Lung (tissue), 12 donors: ENCODE measurements around the gene CHERP. TPM values are rescaled to one million over a fixed set of nuclear protein-coding genes. Genes with fewer than 3 reads are reported as not detected.

Source experiments
- ATAC-seq: fragments of 200-7000 bp; cut with Tn5 transposase; one replicate; pipeline ENCODE4 v1.9.1; 2020; ENCODE audit warnings: moderate number of reproducible peaks; ENCODE audit not compliant: insufficient read depth, low FRiP score
- DNase-seq, 3 donors: peaks; one replicate each; pipeline ENCODE4 v3.0.0-alpha.2; 2013 to 2017
- H3K27ac ChIP-seq, 2 donors: one replicate each; pipeline ENCODE4 v1.5.1; 2013; ENCODE audit warnings: mild to moderate bottlenecking in 2 of 2, moderate library complexity in 2 of 2, control low read depth in 1 of 2, inconsistent platforms in 1 of 2, low read depth in 1 of 2, low read length in 1 of 2
- H3K27me3 ChIP-seq, 3 donors: one replicate each; pipeline ENCODE4 v1.5.1; 2013; ENCODE audit warnings: low read length in 2 of 3; ENCODE audit not compliant: control insufficient read depth in 3 of 3, insufficient read depth in 3 of 3
- H3K36me3 ChIP-seq, 4 donors: one replicate each; pipeline ENCODE4 v1.5.1; 2013; ENCODE audit warnings: low read length in 4 of 4, mild to moderate bottlenecking in 1 of 4, moderate library complexity in 1 of 4; ENCODE audit not compliant: control insufficient read depth in 4 of 4, insufficient read depth in 4 of 4
- H3K4me1 ChIP-seq, 5 donors: one replicate each; pipeline ENCODE4 v1.5.1; 2013; ENCODE audit warnings: low read length in 5 of 5, mild to moderate bottlenecking in 2 of 5, moderate library complexity in 1 of 5; ENCODE audit not compliant: control insufficient read depth in 5 of 5, insufficient read depth in 5 of 5
- H3K4me3 ChIP-seq: one replicate; pipeline ENCODE4 v1.5.1; 2013; ENCODE audit warnings: mild to moderate bottlenecking, control low read depth, moderate library complexity
- H3K9ac ChIP-seq, 2 donors: one replicate each; pipeline ENCODE4 v1.5.1; 2013; ENCODE audit warnings: low read length in 2 of 2, control low read depth in 1 of 2; ENCODE audit not compliant: insufficient read depth in 1 of 2
- H3K9me3 ChIP-seq, 4 donors: one replicate each; pipeline ENCODE4 v1.5.1; 2013; ENCODE audit warnings: low read length in 3 of 4, mild to moderate bottlenecking in 1 of 4, moderate library complexity in 1 of 4; ENCODE audit not compliant: control insufficient read depth in 4 of 4, insufficient read depth in 3 of 4
- WGBS, 2 donors: extraction: QIAGEN DNeasy Blood & Tissue Kit; methylation state at CpG; one replicate each; pipeline ENCODE4 v1.1.7; 2013; 5-methylcytosine and 5-hydroxymethylcytosine counted together
- polyA plus RNA-seq, 2 donors: library from polyadenylated mRNA; stranded (reverse); fragments of 200-250 nt; gene quantifications; one replicate each; pipeline ENCODE4 v1.2.1, GENCODE V29; 2013
- total RNA-seq, 2 donors: library from RNA; depleted of rRNA in 1 of 2; stranded (reverse); fragments of >200 nt in 1 of 2; gene quantifications; one replicate each; pipeline ENCODE4 v1.2.1, GENCODE V29; 2014 to 2021
- TF ChIP-seq, protein P1 (sequence below): IDR thresholded peaks from 2 replicates; pipeline ENCODE4 v1.5.1; 2012; ENCODE audit warnings: mild to moderate bottlenecking; ENCODE audit errors: control extremely low read depth, extremely low read depth
- donor health status: control.
- donor health status: control.
- donor health status: Bipolar disorder and iron deficiency.
- donor health status: healthy.
- donor health status: DM: yes; HTN: yes; CAD: no.

CHERP gene
- total and polyA plus RNA-seq, 4 donors, result 19.5 to 30.9 (median 23.3) TPM

- Histone ChIP-seq H3K27me3 (no peaks in the 10 kb centered on the region), H3K27ac (no peak overlapping the region), H3K36me3 (peaks cover 25 to 86% (median 44%) of the 10 kb centered on the region in 4 donors), H3K4me3 (no peak overlapping the region), H3K9me3 (no peaks in the 10 kb centered on the region), H3K9ac (no peak overlapping the region), H3K4me1 (no peaks in the 10 kb centered on the region)
- DNase-seq (no peak), ATAC-seq (no peak)
- WGBS, 2 donors, result 83 to 87% methylated on average over 14 of the region's 14 CpGs
- TF ChIP-seq, protein P1, sequence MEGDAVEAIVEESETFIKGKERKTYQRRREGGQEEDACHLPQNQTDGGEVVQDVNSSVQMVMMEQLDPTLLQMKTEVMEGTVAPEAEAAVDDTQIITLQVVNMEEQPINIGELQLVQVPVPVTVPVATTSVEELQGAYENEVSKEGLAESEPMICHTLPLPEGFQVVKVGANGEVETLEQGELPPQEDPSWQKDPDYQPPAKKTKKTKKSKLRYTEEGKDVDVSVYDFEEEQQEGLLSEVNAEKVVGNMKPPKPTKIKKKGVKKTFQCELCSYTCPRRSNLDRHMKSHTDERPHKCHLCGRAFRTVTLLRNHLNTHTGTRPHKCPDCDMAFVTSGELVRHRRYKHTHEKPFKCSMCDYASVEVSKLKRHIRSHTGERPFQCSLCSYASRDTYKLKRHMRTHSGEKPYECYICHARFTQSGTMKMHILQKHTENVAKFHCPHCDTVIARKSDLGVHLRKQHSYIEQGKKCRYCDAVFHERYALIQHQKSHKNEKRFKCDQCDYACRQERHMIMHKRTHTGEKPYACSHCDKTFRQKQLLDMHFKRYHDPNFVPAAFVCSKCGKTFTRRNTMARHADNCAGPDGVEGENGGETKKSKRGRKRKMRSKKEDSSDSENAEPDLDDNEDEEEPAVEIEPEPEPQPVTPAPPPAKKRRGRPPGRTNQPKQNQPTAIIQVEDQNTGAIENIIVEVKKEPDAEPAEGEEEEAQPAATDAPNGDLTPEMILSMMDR, result no peak
Observed at GRCh38 chr19:16527334-16527935, 14.8 kb downstream of the CHERP start.

DNA sequence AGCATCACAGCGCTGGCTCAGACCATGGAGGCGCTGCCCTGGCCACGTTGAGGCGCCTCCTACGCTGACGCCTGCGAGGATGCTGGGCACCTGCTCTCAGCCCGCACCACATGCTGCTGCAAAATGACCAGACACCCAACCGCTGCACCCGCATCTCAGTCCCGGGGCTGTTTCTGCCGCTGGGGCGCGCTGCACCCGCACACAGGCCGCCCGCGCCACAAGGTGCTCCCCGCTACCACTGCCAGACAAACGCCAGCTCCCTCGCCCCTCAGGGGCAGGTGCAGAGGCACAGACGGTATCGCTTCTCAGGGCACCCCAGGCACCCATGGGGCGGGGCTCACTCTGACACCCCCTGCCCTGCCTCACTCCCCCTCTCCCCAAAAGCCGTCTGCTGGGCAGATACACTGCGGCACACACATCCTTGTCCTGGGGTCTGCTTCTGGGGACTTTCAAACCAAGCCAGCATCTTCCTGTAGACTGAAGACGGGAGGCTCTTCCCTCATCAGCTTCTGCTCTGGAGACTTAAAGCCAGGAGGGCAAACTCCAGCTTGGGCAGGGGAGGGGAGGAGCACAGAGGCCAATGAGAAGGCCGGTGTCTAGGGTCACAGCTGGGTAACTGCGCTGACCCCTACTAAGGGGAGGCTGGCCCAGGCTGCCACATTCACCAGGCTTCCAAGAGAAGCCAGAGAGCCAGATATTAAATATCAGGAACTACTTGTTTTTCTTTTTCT, 16.3 kb downstream of the CHERP start:
- no peak overlapping the region for H3K27ac ChIP-seq
- DNase-seq (no peak), ATAC-seq (no peak)
- no peaks in the 10 kb centered on the region for H3K4me1 ChIP-seq
- H3K36me3 ChIP-seq, result peaks cover 20 to 84% (median 39%) of the 10 kb centered on the region in 4 donors
- H3K27me3 ChIP-seq, result no peaks in the 10 kb centered on the region
- WGBS, 2 donors, result 97 to 98% methylated on average over 28 to 29 of the region's 29 CpGs
- H3K4me3 ChIP-seq, result no peak overlapping the region
- no peaks in the 10 kb centered on the region for H3K9me3 ChIP-seq
- TF ChIP-seq, protein P1, result no peak
- no peak overlapping the region for H3K9ac ChIP-seq

- no peaks in the 10 kb centered on the region for H3K27me3 ChIP-seq
- TF ChIP-seq, protein P1, result no peak
- no peak overlapping the region for H3K4me3 ChIP-seq
- no peak for DNase-seq
- whole genome bisulfite sequencing, 2 donors, result 96 to 97% methylated on average over 39 to 54 of the region's 54 CpGs
- no peak for ATAC-seq
- no peak overlapping the region for H3K9ac ChIP-seq
- no peaks in the 10 kb centered on the region for H3K9me3 ChIP-seq
- H3K27ac ChIP-seq, result no peak overlapping the region
- H3K36me3 ChIP-seq, result peaks cover 21 to 84% (median 44%) of the 10 kb centered on the region in 4 donors
- no peaks in the 10 kb centered on the region for H3K4me1 ChIP-seq
Observed at GRCh38 chr19:16524991-16525734, 17.1 kb downstream of the CHERP start.
